OCI-LY1 (cell line): ENCODE results near the gene TASOR2.

Experiments used
- H2AFZ ChIP-seq: fragments of 200-600 bp; sonication (generic), shearing (Covaris generic); 2 replicates; pipeline ENCODE4 v1.6.0; 2014; ENCODE audit warnings: antibody characterized with exemption, mild to moderate bottlenecking, low read length
- H3F3A ChIP-seq: fragments of 200-600 bp; sonication (generic), shearing (Covaris generic); 2 replicates; pipeline ENCODE4 v1.6.0; 2014; ENCODE audit warnings: mild to moderate bottlenecking, antibody characterized with exemption, low read length, moderate library complexity; ENCODE audit not compliant: insufficient read depth
- H3K27ac ChIP-seq: fragments of 200-600 bp; sonication (generic); 2 replicates; pipeline ENCODE4 v1.5.1; 2014; ENCODE audit warnings: low read length, mixed run types, mild to moderate bottlenecking, low read depth; ENCODE audit not compliant: poor library complexity, severe bottlenecking
- H3K27me3 ChIP-seq: fragments of 200-600 bp; sonication (generic); 2 replicates; pipeline ENCODE4 v1.6.0; 2014; ENCODE audit warnings: antibody characterized with exemption, mild to moderate bottlenecking, low read length, moderate library complexity; ENCODE audit not compliant: insufficient read depth
- H3K36me3 ChIP-seq: fragments of 200-600 bp; sonication (generic); 2 replicates; pipeline ENCODE4 v1.6.1; 2014; ENCODE audit warnings: mild to moderate bottlenecking, antibody characterized with exemption, low read length, moderate library complexity, mixed read lengths; ENCODE audit not compliant: insufficient read depth
- H3K4me1 ChIP-seq: fragments of 200-600 bp; sonication (generic); 2 replicates; pipeline ENCODE4 v1.5.1; 2014; ENCODE audit warnings: mild to moderate bottlenecking, low read length, moderate library complexity; ENCODE audit not compliant: insufficient read depth, severe bottlenecking
- H3K4me2 ChIP-seq: fragments of 200-600 bp; sonication (generic), shearing (Covaris generic); 2 replicates; pipeline ENCODE4 v1.6.1; 2014; ENCODE audit warnings: low read length
- H3K4me3 ChIP-seq: fragments of 200-600 bp; sonication (generic); 2 replicates; pipeline ENCODE4 v1.5.1; 2014; ENCODE audit warnings: low read length, low read depth, mild to moderate bottlenecking, mixed read lengths; ENCODE audit not compliant: poor library complexity, severe bottlenecking
- H3K79me2 ChIP-seq: fragments of 200-600 bp; shearing (Covaris generic); 2 replicates; pipeline ENCODE4 v1.6.1; 2016; ENCODE audit warnings: mixed run types, low read length, mixed read lengths; ENCODE audit not compliant: insufficient read depth
- H3K9ac ChIP-seq: fragments of 200-600 bp; sonication (generic), shearing (Covaris generic); 2 replicates; pipeline ENCODE4 v1.6.1; 2014; ENCODE audit warnings: mild to moderate bottlenecking, low read length, mixed read lengths
- H3K9me2 ChIP-seq: fragments of 200-600 bp; sonication (generic), shearing (Covaris generic); 2 replicates; pipeline ENCODE4 v1.6.1; 2014; ENCODE audit warnings: low read depth, mild to moderate bottlenecking, low read length, mixed read lengths
- H3K9me3 ChIP-seq: fragments of 200-600 bp; shearing (Covaris generic); 2 replicates; pipeline ENCODE4 v1.6.1; 2014; ENCODE audit warnings: low read length, mixed read lengths
- H4K20me1 ChIP-seq: fragments of 200-600 bp; sonication (generic), shearing (Covaris generic); 2 replicates; pipeline ENCODE4 v1.6.0; 2016; ENCODE audit warnings: mild to moderate bottlenecking, low read length; ENCODE audit not compliant: insufficient read depth
- EZH2 ChIP-seq: fragments of 200-600 bp; sonication (generic), shearing (Covaris generic); IDR thresholded peaks from 2 replicates; pipeline ENCODE4 v1.8.0; 2017; ENCODE audit warnings: borderline replicate concordance, mixed run types, mild to moderate bottlenecking, antibody characterized with exemption, low read length, moderate library complexity, mixed read lengths
- TF ChIP-seq, protein P1 (sequence below): fragments of 200-600 bp; sonication (generic), shearing (Covaris generic); IDR thresholded peaks from 2 replicates; pipeline ENCODE4 v1.5.1; 2017; ENCODE audit warnings: mild to moderate bottlenecking, antibody characterized with exemption, low read length, moderate library complexity, mixed read lengths

The TASOR2 gene

GRCh38 chr10:5659702-5660528 is 24.7 kb upstream of the TASOR2 start:
- Histone ChIP-seq H2AFZ (no peak overlapping the region), H3K9me2 (no peaks in the 10 kb centered on the region), H3K27ac (no peak overlapping the region), H3K36me3 (no peaks in the 10 kb centered on the region), H3K4me3 (no peak overlapping the region), H3K4me1 (peaks cover 16% of the 10 kb centered on the region), H3K9ac (no peak overlapping the region), H3K9me3 (no peaks in the 10 kb centered on the region), H3F3A (no peaks in the 10 kb centered on the region), H3K79me2 (no peaks in the 10 kb centered on the region), H3K27me3 (no peaks in the 10 kb centered on the region), H4K20me1 (no peaks in the 10 kb centered on the region), H3K4me2 (no peak overlapping the region)
- TF ChIP-seq, protein P1, sequence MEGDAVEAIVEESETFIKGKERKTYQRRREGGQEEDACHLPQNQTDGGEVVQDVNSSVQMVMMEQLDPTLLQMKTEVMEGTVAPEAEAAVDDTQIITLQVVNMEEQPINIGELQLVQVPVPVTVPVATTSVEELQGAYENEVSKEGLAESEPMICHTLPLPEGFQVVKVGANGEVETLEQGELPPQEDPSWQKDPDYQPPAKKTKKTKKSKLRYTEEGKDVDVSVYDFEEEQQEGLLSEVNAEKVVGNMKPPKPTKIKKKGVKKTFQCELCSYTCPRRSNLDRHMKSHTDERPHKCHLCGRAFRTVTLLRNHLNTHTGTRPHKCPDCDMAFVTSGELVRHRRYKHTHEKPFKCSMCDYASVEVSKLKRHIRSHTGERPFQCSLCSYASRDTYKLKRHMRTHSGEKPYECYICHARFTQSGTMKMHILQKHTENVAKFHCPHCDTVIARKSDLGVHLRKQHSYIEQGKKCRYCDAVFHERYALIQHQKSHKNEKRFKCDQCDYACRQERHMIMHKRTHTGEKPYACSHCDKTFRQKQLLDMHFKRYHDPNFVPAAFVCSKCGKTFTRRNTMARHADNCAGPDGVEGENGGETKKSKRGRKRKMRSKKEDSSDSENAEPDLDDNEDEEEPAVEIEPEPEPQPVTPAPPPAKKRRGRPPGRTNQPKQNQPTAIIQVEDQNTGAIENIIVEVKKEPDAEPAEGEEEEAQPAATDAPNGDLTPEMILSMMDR: no peak
- no peak for TF ChIP-seq EZH2

- Histone ChIP-seq H4K20me1 (no peaks in the 10 kb centered on the region), H3K4me2 (no peak overlapping the region), H3K79me2 (no peaks in the 10 kb centered on the region), H3K27ac (no peak overlapping the region), H3K27me3 (no peaks in the 10 kb centered on the region), H2AFZ (no peak overlapping the region), H3K36me3 (no peaks in the 10 kb centered on the region), H3K9me3 (no peaks in the 10 kb centered on the region), H3K9me2 (no peaks in the 10 kb centered on the region), H3F3A (no peaks in the 10 kb centered on the region), H3K4me1 (peaks cover 23% of the 10 kb centered on the region), H3K9ac (no peak overlapping the region), H3K4me3 (no peak overlapping the region)
- TF ChIP-seq, protein P1: no peak
- no peak for TF ChIP-seq EZH2
These were observed 23.6 kb upstream of the TASOR2 start for GRCh38 chr10:5661043-5661442.

GRCh38 chr10:5662708-5663579 is 21.7 kb upstream of the TASOR2 start:
- no peak overlapping the region for H3K9ac ChIP-seq
- no peak overlapping the region for H3K4me2 ChIP-seq
- H3K27ac ChIP-seq: no peak overlapping the region
- H3K9me3 ChIP-seq: no peaks in the 10 kb centered on the region
- no peaks in the 10 kb centered on the region for H3K79me2 ChIP-seq
- H3K4me1 ChIP-seq: peaks cover 17% of the 10 kb centered on the region
- H4K20me1 ChIP-seq: no peaks in the 10 kb centered on the region
- H3K27me3 ChIP-seq: no peaks in the 10 kb centered on the region
- no peaks in the 10 kb centered on the region for H3F3A ChIP-seq
- TF ChIP-seq, protein P1: no peak
- no peak for TF ChIP-seq EZH2
- no peaks in the 10 kb centered on the region for H3K36me3 ChIP-seq
- no peak overlapping the region for H2AFZ ChIP-seq
- H3K9me2 ChIP-seq: no peaks in the 10 kb centered on the region
- no peak overlapping the region for H3K4me3 ChIP-seq
